ENCODE measurements around the gene ISL1.

ISL1 gene

DNA sequence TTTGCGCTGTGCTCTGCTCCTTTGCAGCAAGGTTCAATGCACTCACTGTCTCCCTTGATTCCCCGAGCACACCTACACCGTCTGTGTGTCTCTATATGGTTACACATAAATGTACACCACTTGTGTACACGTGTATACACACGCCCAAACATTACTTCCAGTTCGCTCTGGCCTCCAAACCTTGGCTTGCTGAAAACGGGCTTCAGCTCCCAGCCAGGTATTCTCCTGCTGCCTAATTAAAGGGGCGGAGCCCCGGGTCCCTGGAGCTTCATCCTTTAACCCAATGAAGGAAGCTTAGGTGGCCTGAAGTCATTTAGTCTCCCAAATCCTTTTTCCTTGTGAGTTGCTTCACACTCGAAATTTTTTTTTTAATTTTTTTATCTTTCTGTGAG is 4.6 kb downstream of the ISL1 start:
- no peak for DNase-seq

DNA sequence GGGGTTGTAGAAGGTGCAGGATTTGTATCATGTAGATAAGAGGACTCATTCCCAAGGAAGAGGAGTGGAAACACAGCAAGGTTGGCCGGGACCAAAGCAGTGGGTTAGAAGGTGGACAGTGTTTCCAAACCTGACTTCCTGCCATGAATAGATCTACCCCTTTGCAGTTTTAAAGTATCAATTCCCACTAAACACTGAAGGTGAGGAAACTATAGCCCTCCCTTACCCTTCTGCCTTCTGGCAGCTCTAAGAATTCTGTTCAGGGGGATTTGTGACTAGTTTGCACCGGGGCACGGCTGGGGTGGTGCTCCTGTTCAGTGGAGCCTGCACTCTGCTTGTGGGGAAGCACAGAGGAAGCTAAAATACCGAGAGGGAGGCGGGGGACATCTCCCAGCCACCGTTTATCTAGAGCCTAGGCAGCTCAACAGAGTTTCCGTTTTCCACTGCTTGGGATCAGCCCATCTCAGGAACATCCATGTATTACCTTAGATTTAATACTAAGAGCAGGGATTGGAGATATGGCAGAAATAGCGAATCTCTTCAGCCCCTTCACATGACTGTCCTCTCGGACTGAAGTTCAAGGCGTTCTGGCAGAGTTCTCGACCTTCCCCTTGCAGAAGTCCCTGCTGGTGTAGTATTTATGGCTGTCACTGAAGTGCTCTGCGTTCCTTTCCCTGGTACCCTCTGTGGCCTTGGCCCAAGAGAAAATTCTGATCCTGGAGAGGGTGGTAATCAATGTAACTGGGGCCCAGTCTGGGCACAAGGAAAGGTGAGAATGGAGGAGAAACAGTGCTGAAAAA is 5.4 kb downstream of the ISL1 start:
- no peak for DNase-seq

DNA sequence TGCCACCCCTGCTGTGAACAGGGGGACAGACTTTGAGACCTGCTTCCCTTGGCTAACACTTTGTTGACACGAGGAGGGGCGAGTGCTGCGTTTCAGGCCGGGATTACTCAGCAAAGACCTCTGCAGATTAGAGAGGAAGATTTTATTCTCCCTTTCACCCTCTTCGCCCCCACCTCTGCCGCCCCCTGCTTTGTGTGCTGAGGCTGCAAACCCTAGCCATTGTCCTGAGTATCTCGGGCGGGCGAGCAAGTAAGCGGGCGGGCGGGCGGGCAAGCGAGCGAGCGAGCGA is 6.0 kb downstream of the ISL1 start:
- no peak for DNase-seq

- no peak for DNase-seq
These were observed 6.6 kb downstream of the ISL1 start for GRCh38 chr5:51389577-51390463.

GRCh38 chr5:51391175-51391574 is 7.9 kb downstream of the ISL1 start:
- DNase-seq: no peak

DNA sequence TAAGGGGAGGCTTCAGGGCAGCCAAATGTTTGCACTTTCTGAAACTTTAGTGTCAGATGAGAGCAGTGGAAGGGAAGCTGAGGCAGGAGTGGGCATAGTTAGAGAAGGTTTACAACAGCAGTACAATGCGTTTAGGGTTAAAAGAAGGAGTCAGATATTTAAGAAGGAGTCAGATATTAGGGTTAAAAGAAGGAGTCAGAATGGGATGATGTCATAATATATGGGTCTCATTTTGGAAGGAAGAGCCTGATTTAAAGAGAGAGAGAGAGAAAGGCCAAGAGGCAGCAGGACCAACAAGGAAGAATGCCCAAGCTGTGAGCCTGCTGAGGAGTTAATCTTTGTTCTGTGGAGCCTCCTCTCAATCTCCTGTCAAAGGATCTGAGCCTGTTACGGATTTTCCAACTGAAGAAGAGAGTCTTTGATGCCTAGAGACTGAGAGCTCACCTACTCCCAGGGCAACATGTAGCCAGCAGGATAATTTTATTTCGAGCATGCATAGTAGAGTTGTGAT is 9.5 kb downstream of the ISL1 start:
- DNase-seq: no peak

DNA sequence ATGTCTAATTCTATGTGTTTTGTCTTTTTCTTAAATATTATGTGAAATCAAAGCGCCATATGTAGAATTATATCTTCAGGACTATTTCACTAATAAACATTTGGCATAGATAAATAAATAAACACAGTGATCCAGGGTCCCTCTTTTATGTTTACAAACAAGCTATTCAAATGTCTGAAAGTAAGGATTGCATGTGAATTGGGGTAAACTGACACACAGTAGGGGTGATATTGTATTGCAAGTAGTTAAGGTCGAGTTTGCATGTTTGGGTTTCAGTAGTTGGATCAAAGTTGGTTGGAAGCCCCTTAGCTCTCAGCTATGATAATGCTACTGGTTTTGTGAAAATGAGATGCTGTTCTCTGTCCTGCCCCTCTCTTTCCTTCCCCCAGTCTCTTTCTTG is 11.4 kb downstream of the ISL1 start:
- DNase-seq: no peak

DNA sequence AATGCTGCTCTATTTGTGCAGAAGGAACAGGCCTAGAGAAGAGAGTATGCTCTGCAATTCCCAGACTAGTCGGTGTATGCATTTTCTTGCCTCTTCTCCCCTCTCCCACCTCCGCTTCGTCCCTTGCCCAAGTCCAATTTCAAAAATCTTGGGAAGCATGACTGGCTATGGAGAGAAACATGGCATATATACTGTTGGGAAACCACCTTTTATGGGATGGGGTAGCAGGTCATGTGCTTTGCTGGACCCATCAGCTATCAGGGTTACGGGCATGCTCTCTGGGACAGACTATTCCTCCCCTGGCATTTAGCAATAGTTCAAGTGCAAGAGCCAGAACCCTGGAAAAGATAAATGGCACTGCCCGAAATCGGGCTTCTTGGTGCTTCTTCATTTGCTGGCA is 12.0 kb downstream of the ISL1 start:
- no peak for DNase-seq

DNA sequence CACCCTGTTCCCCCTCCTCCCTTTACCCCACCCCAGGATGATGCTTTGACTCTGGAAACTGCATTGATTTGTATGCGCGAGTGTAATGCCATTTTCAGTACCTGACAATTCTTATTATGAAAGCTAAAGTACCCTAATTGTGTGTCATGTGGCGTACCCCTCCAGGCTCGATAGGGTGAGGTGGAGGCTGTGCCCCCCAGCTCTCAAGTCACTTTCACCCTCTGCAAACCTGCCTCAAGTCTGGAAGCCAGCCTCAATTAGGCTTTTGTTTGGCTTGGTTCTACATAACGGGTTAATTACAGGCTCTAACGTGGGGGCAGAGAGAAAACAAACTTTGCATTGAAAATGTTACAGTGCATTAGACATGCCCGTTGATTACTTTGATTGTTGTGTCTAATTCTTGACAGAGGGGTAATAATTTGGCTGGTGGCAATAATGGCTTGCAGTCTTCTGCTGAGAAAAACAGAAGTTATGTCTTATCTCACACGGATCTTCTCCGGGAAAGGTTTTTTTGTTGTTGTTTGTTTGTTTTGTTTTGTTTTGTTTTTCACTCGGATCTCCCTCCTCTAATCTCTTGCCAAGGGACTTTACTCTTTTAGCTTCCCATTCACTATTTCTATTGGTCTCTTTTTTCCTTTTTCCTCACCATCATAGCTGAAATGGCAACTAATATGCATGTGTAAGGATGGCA is 12.6 kb downstream of the ISL1 start:
- no peak for DNase-seq

GRCh38 chr5:51396797-51397196 is 13.5 kb downstream of the ISL1 start:
- no peak for DNase-seq

DNA sequence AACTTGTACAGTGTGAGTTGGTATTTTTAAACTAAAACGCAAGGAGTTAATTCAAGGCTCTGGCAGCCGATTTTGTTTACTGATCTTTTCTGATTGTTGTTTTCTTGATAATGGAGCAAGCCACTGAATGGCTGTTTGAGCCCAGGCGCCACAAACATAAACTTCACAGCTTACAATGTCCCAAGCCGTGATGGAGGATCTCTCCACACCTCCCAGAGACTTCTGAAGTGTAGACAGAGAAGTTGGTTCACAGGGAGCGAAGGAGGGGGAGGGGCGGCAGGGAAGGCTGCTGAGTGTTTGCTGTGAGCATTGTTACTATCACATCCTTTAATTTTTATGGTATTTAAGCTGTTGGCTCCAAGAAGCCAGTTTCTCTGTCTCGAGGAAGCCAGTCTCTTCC is 14.7 kb downstream of the ISL1 start:
- no peak for DNase-seq

DNA sequence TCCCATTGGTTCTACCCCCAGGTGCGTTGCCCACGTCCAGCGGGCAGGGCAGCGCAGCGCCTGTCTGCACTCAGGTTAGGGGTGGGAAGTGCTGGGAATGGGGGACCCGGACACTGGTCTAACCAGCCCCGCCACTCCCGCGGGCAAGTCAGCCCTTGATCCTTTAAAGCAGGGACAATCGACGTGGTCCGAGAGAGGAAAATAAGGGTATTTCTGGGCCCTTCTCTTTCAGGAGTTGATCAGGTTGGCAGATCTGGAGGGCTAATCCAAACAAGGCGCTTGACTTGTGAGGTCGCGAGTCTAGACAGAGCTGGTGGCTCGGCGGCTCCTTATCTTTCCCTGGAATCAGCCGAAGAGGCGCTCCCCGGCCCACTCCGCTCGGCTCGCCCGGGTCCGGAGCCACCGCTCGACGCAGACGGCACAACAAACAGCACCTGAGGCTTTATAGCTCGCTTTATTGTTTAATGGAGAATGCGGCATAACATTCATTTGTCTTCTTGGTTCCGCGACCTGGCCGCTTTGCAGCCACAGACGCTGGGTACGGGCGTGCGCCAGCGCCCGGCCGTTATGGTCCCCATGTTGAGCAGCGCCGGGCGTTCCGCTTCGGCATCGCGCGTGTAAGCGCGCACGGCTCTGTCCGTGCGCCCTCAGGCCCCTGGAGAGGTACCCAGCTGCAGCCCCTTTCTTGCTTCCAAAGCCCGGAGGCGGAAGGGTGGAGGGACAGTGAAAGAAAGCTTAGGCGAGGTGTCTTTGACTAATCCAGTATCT is 15.8 kb downstream of the ISL1 start:
- no peak for DNase-seq

DNA sequence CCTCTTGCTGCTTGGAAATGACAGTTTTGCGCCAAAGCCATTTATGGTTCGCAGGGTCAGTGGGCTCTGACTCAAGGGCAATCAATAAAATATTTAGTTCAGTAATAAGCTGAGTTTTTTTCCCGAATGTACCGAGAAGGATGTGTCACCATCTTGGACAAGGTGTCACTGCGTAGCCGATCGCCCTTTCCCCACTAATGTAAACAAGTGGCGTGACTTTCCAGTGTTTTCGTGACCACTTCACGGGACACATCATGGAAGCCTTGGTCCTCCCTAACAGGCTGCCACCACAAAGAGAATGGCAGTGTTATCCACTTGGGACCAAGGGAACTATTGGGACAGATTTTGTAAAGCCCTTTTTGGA is 16.4 kb downstream of the ISL1 start:
- DNase-seq: no peak

- no peak for DNase-seq
These were observed 21.0 kb downstream of the ISL1 start for GRCh38 chr5:51404255-51404654.

DNA sequence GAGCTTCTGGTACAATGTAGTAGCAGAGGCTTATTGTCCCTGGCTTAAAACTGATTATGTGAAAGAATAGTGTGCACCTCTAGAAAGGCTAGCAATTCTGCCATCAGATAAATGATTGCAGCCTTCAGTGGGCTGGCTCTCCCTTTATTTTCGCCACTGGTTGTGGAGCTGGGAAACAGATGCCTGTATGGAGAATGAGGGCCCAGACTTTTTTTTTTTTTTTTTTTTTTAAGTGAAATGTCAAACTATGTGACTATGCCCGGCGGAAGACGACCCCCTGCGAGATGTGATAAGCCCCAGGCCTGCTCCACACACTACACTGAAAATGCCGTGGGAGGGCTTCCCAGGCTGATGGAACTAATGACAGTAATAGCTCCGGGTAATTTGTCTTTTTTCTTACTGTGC is 28.7 kb downstream of the ISL1 start:
- DNase-seq: no peak

DNA sequence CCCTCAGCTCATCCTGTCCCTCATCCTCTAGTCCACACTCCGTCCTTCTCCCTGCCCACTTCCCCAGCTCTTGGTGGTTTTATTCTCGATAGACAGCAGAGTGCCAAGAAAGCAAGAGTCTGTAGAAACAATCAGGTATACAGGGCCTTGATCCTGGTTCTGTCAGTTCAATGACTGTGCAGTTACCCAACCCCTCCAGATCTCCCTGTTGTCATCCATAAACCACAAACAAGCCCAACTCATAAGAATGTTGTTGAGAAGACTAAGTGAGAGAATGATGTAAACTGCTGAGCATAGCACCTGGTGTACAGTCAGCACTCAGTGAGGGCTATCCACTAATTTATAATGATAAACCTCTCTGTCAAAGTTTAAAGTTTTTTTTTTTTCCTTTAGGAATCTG is 31.3 kb downstream of the ISL1 start:
- no peak for DNase-seq

DNA sequence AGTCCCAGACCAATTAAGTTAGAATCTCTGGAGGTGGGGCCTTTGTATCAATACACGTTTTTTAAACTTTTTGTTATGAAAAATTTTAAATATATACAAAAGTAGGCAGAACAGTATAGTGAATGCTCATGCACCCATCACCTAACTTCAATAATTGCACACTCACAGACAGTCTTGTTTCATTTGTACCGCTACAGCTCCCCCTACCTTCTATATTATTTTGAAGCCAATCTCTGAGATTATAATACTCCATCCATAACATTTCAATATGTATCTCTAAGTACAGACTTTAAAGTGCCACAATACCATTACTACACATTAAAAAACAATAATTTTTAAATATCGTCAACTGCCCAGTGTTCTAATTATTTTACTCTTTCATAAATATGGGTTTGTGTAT is 32.9 kb downstream of the ISL1 start:
- DNase-seq: no peak

- DNase-seq: no peak
These were observed 49.9 kb downstream of the ISL1 start for GRCh38 chr5:51433052-51433710.

GRCh38 chr5:51439232-51439631 is 56.0 kb downstream of the ISL1 start:
- no peak for DNase-seq

All from NCI-H446 (cell line).